OCI-LY1 (cell line): ENCODE results near the gene PRRC2B.

Experiments used
- H2AFZ ChIP-seq: fragments of 200-600 bp; sonication (generic), shearing (Covaris generic); 2 replicates; pipeline ENCODE4 v1.6.0; 2014; ENCODE audit warnings: antibody characterized with exemption, mild to moderate bottlenecking, low read length
- H3F3A ChIP-seq: fragments of 200-600 bp; sonication (generic), shearing (Covaris generic); 2 replicates; pipeline ENCODE4 v1.6.0; 2014; ENCODE audit warnings: mild to moderate bottlenecking, antibody characterized with exemption, low read length, moderate library complexity; ENCODE audit not compliant: insufficient read depth
- H3K27ac ChIP-seq: fragments of 200-600 bp; sonication (generic); 2 replicates; pipeline ENCODE4 v1.5.1; 2014; ENCODE audit warnings: low read length, mixed run types, mild to moderate bottlenecking, low read depth; ENCODE audit not compliant: poor library complexity, severe bottlenecking
- H3K27me3 ChIP-seq: fragments of 200-600 bp; sonication (generic); 2 replicates; pipeline ENCODE4 v1.6.0; 2014; ENCODE audit warnings: antibody characterized with exemption, mild to moderate bottlenecking, low read length, moderate library complexity; ENCODE audit not compliant: insufficient read depth
- H3K36me3 ChIP-seq: fragments of 200-600 bp; sonication (generic); 2 replicates; pipeline ENCODE4 v1.6.1; 2014; ENCODE audit warnings: mild to moderate bottlenecking, antibody characterized with exemption, low read length, moderate library complexity, mixed read lengths; ENCODE audit not compliant: insufficient read depth
- H3K4me1 ChIP-seq: fragments of 200-600 bp; sonication (generic); 2 replicates; pipeline ENCODE4 v1.5.1; 2014; ENCODE audit warnings: mild to moderate bottlenecking, low read length, moderate library complexity; ENCODE audit not compliant: insufficient read depth, severe bottlenecking
- H3K4me2 ChIP-seq: fragments of 200-600 bp; sonication (generic), shearing (Covaris generic); 2 replicates; pipeline ENCODE4 v1.6.1; 2014; ENCODE audit warnings: low read length
- H3K4me3 ChIP-seq: fragments of 200-600 bp; sonication (generic); 2 replicates; pipeline ENCODE4 v1.5.1; 2014; ENCODE audit warnings: low read length, low read depth, mild to moderate bottlenecking, mixed read lengths; ENCODE audit not compliant: poor library complexity, severe bottlenecking
- H3K79me2 ChIP-seq: fragments of 200-600 bp; shearing (Covaris generic); 2 replicates; pipeline ENCODE4 v1.6.1; 2016; ENCODE audit warnings: mixed run types, low read length, mixed read lengths; ENCODE audit not compliant: insufficient read depth
- H3K9ac ChIP-seq: fragments of 200-600 bp; sonication (generic), shearing (Covaris generic); 2 replicates; pipeline ENCODE4 v1.6.1; 2014; ENCODE audit warnings: mild to moderate bottlenecking, low read length, mixed read lengths
- H3K9me2 ChIP-seq: fragments of 200-600 bp; sonication (generic), shearing (Covaris generic); 2 replicates; pipeline ENCODE4 v1.6.1; 2014; ENCODE audit warnings: low read depth, mild to moderate bottlenecking, low read length, mixed read lengths
- H3K9me3 ChIP-seq: fragments of 200-600 bp; shearing (Covaris generic); 2 replicates; pipeline ENCODE4 v1.6.1; 2014; ENCODE audit warnings: low read length, mixed read lengths
- H4K20me1 ChIP-seq: fragments of 200-600 bp; sonication (generic), shearing (Covaris generic); 2 replicates; pipeline ENCODE4 v1.6.0; 2016; ENCODE audit warnings: mild to moderate bottlenecking, low read length; ENCODE audit not compliant: insufficient read depth
- EZH2 ChIP-seq: fragments of 200-600 bp; sonication (generic), shearing (Covaris generic); IDR thresholded peaks from 2 replicates; pipeline ENCODE4 v1.8.0; 2017; ENCODE audit warnings: borderline replicate concordance, mixed run types, mild to moderate bottlenecking, antibody characterized with exemption, low read length, moderate library complexity, mixed read lengths
- TF ChIP-seq, protein P1 (sequence below): fragments of 200-600 bp; sonication (generic), shearing (Covaris generic); IDR thresholded peaks from 2 replicates; pipeline ENCODE4 v1.5.1; 2017; ENCODE audit warnings: mild to moderate bottlenecking, antibody characterized with exemption, low read length, moderate library complexity, mixed read lengths

The PRRC2B gene

DNA sequence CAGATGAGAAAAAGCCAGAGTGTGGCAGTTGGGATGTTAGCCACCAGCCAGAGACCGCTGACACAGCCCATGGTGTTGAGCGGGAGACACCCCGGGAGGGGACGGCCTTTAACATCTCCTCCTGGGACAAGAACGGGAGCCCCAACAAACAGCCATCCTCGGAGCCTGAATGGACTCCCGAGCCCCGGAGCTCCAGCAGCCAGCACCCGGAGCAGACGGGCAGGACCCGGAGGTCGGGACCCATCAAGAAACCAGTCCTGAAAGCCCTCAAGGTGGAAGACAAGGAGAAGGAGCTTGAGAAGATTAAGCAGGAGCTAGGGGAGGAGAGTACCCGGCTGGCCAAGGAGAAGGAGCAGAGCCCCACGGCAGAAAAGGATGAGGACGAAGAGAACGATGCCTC is 80.8 kb downstream of the PRRC2B start:
- Histone ChIP-seq H3K4me2 (no peak overlapping the region), H3K79me2 (peaks cover 3% of the 10 kb centered on the region; the same call in 1 of the 2 replicates), H3K9me3 (no peaks in the 10 kb centered on the region), H3K9ac (no peak overlapping the region), H2AFZ (no peak overlapping the region), H3K36me3 (peaks cover 96% of the 10 kb centered on the region), H3F3A (no peaks in the 10 kb centered on the region), H3K4me3 (no peak overlapping the region), H3K27me3 (no peaks in the 10 kb centered on the region), H3K9me2 (no peaks in the 10 kb centered on the region), H3K27ac (no peak overlapping the region), H3K4me1 (no peaks in the 10 kb centered on the region), H4K20me1 (no peaks in the 10 kb centered on the region)
- TF ChIP-seq, protein P1, sequence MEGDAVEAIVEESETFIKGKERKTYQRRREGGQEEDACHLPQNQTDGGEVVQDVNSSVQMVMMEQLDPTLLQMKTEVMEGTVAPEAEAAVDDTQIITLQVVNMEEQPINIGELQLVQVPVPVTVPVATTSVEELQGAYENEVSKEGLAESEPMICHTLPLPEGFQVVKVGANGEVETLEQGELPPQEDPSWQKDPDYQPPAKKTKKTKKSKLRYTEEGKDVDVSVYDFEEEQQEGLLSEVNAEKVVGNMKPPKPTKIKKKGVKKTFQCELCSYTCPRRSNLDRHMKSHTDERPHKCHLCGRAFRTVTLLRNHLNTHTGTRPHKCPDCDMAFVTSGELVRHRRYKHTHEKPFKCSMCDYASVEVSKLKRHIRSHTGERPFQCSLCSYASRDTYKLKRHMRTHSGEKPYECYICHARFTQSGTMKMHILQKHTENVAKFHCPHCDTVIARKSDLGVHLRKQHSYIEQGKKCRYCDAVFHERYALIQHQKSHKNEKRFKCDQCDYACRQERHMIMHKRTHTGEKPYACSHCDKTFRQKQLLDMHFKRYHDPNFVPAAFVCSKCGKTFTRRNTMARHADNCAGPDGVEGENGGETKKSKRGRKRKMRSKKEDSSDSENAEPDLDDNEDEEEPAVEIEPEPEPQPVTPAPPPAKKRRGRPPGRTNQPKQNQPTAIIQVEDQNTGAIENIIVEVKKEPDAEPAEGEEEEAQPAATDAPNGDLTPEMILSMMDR: no peak
- no peak for TF ChIP-seq EZH2

DNA sequence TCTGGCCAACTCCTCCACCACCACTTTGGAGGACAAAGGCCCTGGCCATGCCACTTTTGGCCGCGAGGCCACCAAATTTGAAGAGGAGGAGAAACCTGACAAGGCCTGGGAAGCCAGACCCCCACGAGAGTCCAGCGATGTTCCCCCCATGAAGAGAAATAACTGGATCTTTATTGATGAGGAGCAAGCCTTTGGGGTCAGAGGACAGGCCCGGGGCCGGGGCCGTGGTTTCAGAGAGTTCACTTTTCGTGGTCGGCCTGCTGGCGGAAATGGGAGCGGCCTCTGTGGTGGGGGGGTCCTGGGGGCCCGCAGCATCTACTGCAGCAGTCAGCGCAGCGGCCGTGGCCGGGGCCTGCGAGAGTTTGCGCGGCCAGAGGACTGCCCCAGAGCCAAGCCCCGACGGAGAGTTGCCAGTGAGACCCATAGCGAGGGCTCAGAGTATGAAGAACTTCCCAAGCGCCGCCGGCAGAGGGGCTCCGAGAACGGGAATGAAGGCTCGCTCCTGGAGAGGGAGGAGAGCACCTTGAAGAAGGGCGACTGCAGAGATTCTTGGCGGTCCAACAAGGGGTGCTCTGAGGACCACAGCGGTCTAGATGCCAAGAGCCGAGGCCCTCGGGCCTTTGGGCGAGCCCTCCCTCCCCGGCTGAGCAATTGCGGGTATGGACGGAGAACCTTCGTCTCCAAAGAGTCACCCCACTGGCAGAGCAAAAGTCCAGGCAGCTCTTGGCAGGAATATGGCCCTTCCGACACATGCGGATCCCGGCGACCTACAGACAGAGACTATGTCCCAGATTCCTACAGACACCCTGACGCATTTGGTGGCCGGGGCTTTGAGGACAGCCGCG is 81.4 kb downstream of the PRRC2B start:
- H3K4me1 ChIP-seq: no peaks in the 10 kb centered on the region
- no peaks in the 10 kb centered on the region for H3K9me2 ChIP-seq
- no peak overlapping the region for H3K27ac ChIP-seq
- no peak overlapping the region for H2AFZ ChIP-seq
- no peak overlapping the region for H3K4me3 ChIP-seq
- no peaks in the 10 kb centered on the region for H4K20me1 ChIP-seq
- H3K9me3 ChIP-seq: no peaks in the 10 kb centered on the region
- TF ChIP-seq, protein P1: no peak
- TF ChIP-seq EZH2: no peak
- H3K36me3 ChIP-seq: peaks cover 96% of the 10 kb centered on the region
- H3K79me2 ChIP-seq: peaks cover 3% of the 10 kb centered on the region; the same call in 1 of the 2 replicates
- no peak overlapping the region for H3K4me2 ChIP-seq
- H3K27me3 ChIP-seq: no peaks in the 10 kb centered on the region
- H3F3A ChIP-seq: no peaks in the 10 kb centered on the region
- no peak overlapping the region for H3K9ac ChIP-seq

DNA sequence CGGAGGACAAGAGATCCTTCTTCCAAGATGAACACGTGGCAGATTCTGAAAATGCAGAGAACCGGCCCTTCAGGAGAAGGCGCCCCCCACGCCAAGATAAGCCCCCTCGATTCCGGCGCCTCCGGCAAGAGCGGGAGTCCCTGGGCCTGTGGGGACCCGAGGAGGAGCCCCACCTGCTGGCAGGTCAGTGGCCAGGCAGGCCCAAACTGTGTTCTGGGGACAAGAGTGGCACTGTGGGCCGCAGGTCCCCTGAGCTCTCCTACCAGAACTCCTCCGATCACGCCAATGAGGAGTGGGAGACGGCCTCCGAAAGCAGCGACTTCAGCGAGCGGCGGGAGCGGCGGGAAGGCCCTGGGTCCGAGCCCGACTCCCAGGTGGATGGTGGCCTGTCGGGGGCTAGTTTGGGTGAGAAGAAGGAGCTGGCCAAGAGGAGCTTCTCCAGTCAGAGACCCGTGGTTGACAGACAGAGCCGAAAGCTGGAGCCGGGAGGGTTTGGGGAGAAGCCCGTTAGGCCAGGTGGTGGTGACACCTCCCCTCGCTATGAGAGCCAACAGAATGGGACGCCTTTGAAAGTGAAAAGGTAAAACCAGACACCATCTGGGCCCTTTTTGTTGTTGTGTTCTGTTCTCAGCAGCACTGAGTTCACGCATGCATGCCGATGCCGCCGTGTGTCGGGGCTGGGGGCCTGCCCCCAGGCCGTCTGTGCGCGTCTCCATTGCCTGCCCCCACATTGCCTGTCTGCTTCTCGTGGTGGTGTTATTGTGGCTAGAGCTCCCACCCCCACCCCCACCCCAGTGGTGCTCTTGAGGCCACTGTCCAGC is 82.3 kb downstream of the PRRC2B start:
- H3K27ac ChIP-seq: no peak overlapping the region
- H3K9me3 ChIP-seq: no peaks in the 10 kb centered on the region
- TF ChIP-seq, protein P1: peak; percentile 41
- no peak for TF ChIP-seq EZH2
- H3K9me2 ChIP-seq: no peaks in the 10 kb centered on the region
- H3K36me3 ChIP-seq: peaks cover 93% of the 10 kb centered on the region
- no peaks in the 10 kb centered on the region for H3K4me1 ChIP-seq
- H3K9ac ChIP-seq: no peak overlapping the region
- no peaks in the 10 kb centered on the region for H3F3A ChIP-seq
- peaks cover 3% of the 10 kb centered on the region; the same call in 1 of the 2 replicates for H3K79me2 ChIP-seq
- H4K20me1 ChIP-seq: no peaks in the 10 kb centered on the region
- no peak overlapping the region for H3K4me3 ChIP-seq
- H3K4me2 ChIP-seq: no peak overlapping the region
- no peaks in the 10 kb centered on the region for H3K27me3 ChIP-seq
- H2AFZ ChIP-seq: no peak overlapping the region
